GM12892 (cell line): ENCODE data around the gene CABYR.
A peak's percentile ranks its signal among the peaks of the same experiment; 100 is the strongest.
"Not testable (repeated sequence)": the region's sequence is repeated elsewhere in the genome, so short reads cannot be mapped to it uniquely, and the experiment has no call there.

Source experiments
- DNase-seq: peaks from one replicate; pipeline ENCODE4 v3.0.0; 2011; ENCODE audit not compliant: insufficient read length
- FAIRE-seq: peaks from 2 replicates; lab custom pipeline; 2011; peaks lifted over from hg19 to GRCh38; lab: Jason Lieb, UNC
- POLR2A ChIP-seq: IDR thresholded peaks from 2 replicates; pipeline ENCODE4 v1.6.1; 2011; ENCODE audit warnings: low read depth, low read length, control low read depth
- POLR2AphosphoS5 ChIP-seq: IDR thresholded peaks from 2 replicates; pipeline ENCODE4 v1.6.1; 2011; ENCODE audit warnings: low read depth, low read length, control low read depth
- TAF1 ChIP-seq: IDR thresholded peaks from 2 replicates; pipeline ENCODE4 v1.6.1; 2011; ENCODE audit warnings: low read depth, mild to moderate bottlenecking, control low read depth, low read length, borderline replicate concordance

The CABYR gene

DNA sequence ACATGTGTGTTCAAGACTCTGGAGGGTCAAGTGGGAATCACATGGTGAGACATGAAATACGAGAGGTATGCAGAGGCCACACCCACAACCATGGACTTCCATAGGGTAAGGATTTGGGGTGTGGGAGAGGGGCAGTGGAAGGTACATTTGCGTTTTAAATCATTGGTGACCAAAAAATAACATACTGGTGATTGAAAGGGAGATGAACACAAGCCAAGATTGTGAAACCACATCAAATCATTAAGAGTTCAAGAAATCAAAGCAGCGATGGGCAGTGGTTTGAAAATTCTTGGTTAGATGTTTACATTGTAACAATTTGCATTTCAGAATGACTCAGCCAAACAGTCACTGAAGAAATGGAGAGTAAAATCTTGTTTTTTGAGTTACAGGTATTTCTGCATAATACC, 1.9 kb upstream of the CABYR start:
- DNase-seq = no peak
- peak; percentile 58 for FAIRE-seq
- TF ChIP-seq POLR2AphosphoS5 = no peak; the same call in 1 of the 2 replicates
- TF ChIP-seq TAF1 = no peak
- TF ChIP-seq POLR2A = no peak

DNA sequence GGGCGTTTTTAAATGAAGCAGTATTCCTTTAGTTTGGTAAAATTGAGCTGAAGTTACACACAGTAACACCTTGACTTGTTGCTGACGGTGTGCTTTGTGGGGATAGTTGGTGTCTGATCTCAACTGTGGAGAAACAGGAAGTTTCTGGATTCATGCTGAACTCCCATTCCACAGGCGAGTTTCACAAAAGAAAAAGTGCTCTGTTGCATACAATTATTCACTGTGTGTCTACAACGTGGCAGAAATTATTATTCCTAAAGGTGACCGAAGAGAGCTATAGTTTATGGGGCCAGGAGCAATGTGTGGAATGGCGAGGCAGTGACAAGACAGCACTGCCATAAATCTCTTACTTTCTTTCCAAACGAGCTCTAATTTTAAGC, 463 bp upstream of the CABYR start:
- FAIRE-seq (peak; percentile 78), DNase-seq (no peak)
- 0 out of 2 replicates have a peak, but pooled peaks have one; percentile 18 for TF ChIP-seq POLR2AphosphoS5
- no peak for TF ChIP-seq TAF1
- TF ChIP-seq POLR2A = no peak

DNA sequence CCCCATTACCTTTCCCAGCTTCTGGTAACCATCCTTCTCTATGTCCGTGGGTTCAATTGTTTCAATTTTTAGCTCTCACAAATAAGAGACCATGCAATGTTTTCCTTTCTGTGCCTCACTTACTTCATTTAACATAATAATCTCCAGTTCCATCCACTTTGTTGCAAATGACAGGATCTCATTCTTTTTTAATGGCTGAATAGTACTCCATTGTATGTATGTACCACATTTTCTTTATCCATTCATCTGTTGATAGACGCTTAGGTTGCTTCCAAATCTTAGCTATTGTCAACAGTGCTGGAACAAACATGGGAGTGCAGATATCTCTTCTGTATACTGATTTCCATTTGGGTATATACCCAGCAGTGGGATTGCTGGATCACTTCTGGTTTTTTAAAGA, 1.8 kb downstream of the CABYR start:
- no peak for FAIRE-seq
- TF ChIP-seq POLR2AphosphoS5 (no peak), TAF1 (no peak), POLR2A (no peak)
- no peak for DNase-seq

DNA sequence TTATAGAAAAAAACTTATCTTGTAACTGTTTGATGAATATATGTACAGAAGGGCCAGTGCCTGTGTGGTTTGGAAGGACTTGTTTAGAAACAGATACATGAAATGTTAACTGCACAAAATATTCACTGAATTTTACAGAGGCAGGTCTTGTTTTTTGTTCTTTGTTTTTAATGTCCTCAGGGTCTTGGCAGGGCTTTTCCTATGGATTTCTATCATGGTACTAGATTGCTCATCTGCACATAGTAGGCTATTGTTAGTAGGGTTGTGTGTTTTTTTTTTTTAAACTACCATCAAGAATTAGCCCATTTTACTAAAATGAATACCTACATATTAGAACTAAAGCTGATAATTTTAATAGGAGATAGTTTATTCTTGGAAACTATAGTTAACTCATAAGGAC, 3.5 kb downstream of the CABYR start:
- FAIRE-seq (no peak), DNase-seq (no peak)
- TF ChIP-seq POLR2A (no peak), POLR2AphosphoS5 (no peak), TAF1 (no peak)

DNA sequence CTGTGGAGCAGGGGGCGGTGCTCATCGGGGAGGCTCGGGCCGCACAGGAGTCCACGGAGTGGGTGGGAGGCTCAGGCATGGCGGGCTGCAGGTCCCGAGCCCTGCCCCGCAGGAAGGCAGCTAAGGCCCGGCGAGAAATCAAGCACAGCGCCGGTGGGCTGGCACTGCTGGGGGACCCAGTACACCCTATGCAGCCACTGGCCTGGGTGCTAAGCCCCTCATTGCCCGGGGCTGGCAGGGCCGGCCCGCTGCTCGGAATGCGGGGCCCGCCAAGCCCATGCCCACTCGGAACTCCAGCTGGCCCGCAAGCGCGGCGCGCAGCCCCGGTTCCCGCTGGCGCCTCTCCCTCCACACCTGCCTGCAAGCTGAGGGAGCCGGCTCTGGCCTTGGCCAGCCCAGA, 10.7 kb downstream of the CABYR start:
- not testable (repeated sequence) for FAIRE-seq, DNase-seq

DNA sequence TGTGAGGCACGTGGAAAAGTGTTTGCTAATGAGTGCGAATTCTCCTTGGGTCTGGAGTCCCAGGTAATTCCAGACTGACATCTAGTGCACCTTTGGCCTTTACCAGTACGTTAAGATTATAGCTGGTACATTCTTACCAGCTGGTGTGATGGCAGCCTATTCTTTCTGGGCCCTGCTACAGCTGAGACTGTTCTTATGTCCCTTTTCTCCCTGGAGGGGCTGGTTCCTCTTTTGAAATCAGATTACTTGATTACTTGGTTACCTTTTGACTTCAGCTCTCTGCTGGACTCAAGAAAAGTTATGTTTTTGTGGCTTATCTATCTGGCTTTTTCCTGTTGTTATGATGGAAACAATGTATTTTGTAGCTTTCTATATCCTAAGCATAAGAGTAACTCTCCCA, 14.5 kb downstream of the CABYR start:
- FAIRE-seq (no peak), DNase-seq (no peak)
- TF ChIP-seq TAF1 (no peak), POLR2A (no peak), POLR2AphosphoS5 (no peak)

DNA sequence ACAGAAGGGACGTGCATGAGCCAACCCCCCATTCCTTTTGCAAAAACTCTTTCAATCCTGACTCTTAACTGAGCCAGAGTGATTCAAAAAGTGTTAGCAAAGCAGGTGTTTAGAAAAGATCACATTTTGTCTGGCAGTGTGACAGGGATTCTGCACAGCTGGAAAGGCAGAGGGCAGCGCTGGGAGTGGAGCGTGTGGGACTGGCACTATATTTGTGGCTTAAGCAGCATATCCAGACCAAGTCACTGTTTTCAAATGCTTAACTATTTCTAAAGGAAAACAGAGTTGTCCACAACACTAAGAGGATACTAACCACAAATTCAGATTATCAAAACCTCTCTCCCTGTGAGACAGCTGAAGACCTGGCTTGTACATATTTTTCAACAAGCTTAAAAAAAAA, 19.0 kb downstream of the CABYR start:
- FAIRE-seq (no peak), DNase-seq (no peak)
- TF ChIP-seq POLR2AphosphoS5 = no peak
- no peak for TF ChIP-seq TAF1
- no peak for TF ChIP-seq POLR2A

DNA sequence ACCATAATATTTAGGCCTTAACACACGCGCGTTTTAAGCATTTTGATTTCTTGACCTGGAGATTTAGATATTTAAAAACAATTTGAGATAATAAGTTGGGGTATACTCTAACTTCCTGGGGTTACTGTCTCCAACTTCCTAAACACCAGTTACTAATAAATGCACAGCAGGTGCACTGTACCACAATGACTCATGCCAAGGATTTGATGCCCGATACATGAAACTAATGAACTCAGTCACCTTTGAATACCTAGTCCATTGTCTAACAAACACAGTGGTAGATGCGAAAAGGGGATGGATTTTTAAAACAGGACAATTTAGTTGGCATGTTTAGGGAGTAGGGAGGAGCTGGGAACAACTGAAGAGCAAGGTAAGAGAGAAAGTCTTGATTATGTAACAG, 21.2 kb downstream of the CABYR start:
- DNase-seq = no peak
- TF ChIP-seq TAF1 = no peak
- TF ChIP-seq POLR2A = no peak
- TF ChIP-seq POLR2AphosphoS5 = no peak
- no peak for FAIRE-seq

DNA sequence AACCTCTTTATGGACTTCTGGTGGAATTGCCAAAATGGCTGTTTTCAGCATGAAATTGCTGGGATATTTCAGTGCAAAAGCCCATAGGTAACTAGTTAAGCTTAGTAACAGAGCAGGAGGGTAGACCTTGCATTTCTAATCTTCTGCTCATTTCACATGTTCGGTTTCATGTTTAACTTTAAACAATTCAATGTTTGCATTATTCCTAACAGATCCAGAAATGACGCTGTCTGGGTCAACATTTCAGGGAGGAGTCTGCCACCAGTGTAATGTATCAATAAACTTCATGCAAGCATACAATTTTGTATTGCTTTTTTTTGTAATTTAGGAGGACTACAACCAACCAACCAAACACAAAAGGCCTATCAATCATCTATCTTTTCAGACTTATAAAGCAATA, 22.4 kb downstream of the CABYR start:
- DNase-seq = no peak
- no peak for TF ChIP-seq TAF1
- TF ChIP-seq POLR2AphosphoS5 = no peak
- TF ChIP-seq POLR2A = no peak
- no peak for FAIRE-seq

DNA sequence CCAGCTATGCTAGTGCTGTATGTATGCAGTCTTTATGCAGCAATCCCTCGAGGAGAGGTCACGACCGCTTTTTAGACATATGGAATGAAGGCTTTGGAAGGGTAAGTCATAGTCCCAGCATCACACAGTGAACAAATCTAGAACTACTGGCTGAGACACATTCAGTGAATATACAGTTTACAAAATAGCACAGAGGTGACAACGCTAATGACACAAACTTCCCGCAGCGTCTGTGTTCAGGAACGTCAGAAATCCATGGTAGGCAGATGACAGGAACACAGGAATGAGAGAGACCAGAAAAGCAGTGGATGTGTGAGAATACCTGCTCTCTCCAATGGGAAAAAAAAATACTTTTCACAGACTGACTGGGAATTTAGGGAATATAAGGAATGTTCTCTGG, 29.6 kb downstream of the CABYR start:
- no peak for DNase-seq
- no peak for TF ChIP-seq POLR2A
- no peak for TF ChIP-seq POLR2AphosphoS5
- no peak for TF ChIP-seq TAF1
- no peak for FAIRE-seq

DNA sequence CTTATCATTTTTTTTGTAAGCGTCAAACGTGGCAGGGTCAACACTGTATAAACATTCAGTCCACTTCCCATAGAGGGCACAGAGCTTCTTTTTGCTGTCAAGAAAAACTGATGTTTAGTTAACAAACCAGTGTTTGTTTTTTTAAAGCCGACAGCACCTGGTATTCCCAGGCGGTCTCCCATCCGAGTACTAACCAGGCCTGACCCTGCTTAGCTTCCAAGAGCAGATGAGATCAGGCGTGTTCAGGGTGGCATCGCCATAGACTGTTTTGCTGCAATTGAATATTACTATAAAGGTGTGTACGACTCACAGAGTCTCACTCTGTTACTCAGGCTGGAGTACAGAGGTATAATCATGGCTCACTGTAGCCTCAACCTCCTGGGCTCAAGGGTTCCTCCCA, 31.5 kb downstream of the CABYR start:
- DNase-seq = no peak
- FAIRE-seq = no peak
- TF ChIP-seq TAF1 (no peak), POLR2AphosphoS5 (no peak), POLR2A (no peak)

DNA sequence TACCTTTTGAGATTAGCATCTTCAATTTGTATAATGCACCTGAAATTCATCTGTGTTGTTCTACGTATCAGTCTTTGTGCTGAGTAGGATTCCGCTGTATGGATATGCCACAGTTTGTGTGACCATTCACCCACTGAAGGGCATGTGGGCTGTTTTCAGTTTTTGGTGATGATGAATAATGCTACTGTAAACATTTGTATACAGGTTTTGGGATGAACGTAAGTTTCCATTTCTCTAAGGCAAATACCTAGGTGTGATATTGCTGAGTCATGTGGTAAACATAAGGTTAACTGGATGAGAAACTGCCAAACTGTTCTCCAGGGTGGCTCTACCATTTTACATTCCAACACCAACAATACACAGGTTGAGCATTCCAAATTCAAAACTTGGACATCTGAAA, 35.1 kb downstream of the CABYR start:
- FAIRE-seq (no peak), DNase-seq (no peak)
- no peak for TF ChIP-seq POLR2AphosphoS5
- no peak for TF ChIP-seq POLR2A
- TF ChIP-seq TAF1 = no peak

DNA sequence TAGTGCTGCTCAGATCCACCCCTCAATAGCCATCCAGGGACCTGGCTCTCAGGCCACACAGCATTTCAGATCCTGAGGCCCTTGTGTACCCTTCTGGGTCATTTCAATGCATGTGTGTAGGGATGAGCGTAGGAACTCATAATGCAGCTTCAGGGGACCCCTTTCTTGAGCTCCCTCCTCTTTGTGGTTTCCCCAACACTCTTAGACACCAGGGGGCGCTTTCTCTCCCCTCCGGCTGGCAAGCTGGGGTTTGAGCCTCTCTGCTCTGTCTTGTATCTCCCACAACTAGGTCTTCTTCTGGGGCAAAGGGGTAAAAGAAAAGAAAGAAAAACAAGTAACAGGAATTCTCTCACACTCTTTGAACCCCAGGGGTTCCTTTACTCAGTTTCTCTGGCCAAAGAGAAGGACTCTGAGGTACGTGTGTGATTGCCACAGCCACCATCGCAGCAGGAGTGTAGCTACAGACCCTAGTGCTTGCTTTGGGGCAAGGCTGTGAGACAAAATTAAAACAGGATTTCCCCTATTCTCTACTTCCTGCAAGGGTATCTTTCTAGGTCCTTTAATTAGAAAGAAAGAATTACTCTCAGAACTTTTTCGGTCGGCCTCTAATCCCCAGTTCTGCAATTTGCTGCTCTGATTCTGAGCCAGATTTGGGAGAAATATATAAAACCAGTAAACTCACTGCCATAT, 38.0 kb downstream of the CABYR start:
- FAIRE-seq = peak; percentile 94
- no peak for TF ChIP-seq POLR2AphosphoS5
- TF ChIP-seq POLR2A = no peak
- no peak for TF ChIP-seq TAF1
- DNase-seq = peak; percentile 46
